Stimulated activated CD4-positive, alpha-beta T cell treated with anti-CD3 and anti-CD28 coated beads, Interleukin-1b, Interleukin-23, amount 100 ng/mL, for 24 hours (primary cell): ENCODE measurements around the gene ITGB5.

Source experiments
- DNase-seq, 4 experiments: peaks; one replicate each; pipeline ENCODE4 v3.0.0-alpha.2; 2020; ENCODE audit warnings: low read depth in 4 of 4, low spot score in 1 of 4

Gene ITGB5, protein sequence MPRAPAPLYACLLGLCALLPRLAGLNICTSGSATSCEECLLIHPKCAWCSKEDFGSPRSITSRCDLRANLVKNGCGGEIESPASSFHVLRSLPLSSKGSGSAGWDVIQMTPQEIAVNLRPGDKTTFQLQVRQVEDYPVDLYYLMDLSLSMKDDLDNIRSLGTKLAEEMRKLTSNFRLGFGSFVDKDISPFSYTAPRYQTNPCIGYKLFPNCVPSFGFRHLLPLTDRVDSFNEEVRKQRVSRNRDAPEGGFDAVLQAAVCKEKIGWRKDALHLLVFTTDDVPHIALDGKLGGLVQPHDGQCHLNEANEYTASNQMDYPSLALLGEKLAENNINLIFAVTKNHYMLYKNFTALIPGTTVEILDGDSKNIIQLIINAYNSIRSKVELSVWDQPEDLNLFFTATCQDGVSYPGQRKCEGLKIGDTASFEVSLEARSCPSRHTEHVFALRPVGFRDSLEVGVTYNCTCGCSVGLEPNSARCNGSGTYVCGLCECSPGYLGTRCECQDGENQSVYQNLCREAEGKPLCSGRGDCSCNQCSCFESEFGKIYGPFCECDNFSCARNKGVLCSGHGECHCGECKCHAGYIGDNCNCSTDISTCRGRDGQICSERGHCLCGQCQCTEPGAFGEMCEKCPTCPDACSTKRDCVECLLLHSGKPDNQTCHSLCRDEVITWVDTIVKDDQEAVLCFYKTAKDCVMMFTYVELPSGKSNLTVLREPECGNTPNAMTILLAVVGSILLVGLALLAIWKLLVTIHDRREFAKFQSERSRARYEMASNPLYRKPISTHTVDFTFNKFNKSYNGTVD

DNA sequence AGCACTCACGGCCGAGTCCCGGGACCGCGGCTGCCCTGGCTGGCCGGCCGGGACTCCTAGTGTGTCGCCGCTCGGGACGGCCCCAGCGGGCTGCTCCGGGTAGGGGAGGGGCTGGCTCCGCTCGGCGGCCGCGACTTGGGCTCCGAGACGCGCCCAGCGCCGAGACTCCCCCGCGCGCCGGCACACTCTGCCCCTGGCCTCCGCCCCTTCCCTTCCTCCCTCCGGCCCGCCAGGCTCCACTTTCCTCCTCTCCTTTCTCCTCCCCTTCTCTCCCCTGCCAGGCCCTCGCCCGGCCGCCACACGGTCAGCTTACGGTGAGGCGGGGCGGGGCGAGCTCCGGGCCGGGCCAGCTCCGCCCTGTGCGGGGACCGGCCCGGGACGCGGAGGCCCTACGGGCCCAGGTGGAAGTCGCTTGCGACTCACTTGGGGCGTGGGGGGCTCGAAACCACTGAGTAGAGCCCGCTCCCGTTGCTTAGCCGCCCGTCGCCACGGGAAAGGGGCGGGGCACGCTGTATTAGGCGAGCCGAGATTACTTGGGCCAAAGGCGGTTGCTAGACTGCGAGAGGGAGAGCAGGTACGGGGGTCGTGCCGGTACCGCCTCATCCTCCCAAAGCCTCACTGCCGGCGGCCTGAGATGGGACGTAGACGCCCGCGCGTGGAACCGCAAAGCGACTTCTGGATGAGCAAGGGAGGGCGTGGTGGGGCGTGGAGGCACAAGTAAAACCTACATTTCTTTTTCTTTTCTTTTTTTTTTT lies at the start of gene ITGB5:
TSS of gene ITGB5 (minus strand) at position 189 of the 755 bp plus-strand sequence. CDS start 365 bp downstream, outside the sequence.
- DNase-seq: peak in 1 of 4 experiments; percentile 13

DNA sequence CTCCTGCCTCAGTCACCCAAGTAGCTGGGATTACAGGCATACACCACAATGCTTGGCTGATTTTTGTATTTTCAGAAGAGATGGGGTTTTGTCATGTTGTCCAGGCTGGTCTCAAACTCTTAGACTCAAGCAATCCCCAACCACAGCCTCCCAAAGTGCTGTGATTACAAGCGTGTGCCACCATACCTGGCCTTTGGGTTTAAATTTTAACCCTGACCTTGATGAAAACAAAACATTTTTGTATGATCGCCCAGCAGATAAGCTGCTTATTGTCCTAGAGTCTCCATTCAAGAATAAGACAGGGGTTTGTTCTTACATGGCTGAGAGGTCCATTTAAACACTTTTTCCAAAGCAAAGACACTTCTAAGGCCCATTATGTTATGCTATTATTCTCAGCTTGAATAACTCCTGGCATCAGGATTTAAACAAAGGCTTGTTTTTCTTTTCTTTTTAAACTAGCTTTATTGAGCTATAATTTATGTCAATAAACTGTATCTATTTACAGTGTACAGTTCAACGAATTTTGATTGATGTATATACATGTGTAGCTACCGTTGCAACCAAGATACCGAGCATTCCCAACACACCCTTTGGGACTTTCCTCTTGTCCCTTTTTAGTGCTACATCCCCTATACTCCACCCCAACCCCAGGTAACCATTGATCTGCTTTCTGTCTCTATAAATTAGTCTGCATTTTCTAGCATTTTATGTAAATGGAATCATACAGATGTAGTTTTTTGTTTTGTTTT lies 48.8 kb upstream of the ITGB5 start:
- no peak for DNase-seq

DNA sequence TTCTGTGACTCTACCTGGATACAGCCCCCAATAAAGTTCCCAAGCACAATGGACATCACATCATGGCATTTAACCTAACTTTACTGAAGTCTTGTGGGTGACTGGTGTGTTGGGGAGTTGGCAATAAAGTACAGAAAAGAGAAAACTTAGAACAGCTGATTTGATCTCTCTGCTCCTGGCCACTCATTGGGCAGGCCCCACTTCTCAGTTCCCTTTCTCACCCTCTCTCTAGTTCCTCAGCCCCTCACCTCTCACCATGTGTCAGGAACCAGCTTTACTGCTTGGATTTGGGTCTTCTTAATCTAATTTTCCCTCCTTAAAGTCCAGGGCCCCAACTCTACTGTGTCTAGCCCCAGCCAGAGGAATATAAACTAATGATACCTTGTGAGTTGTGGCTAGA lies 48.1 kb upstream of the ITGB5 start:
- DNase-seq: no peak

DNA sequence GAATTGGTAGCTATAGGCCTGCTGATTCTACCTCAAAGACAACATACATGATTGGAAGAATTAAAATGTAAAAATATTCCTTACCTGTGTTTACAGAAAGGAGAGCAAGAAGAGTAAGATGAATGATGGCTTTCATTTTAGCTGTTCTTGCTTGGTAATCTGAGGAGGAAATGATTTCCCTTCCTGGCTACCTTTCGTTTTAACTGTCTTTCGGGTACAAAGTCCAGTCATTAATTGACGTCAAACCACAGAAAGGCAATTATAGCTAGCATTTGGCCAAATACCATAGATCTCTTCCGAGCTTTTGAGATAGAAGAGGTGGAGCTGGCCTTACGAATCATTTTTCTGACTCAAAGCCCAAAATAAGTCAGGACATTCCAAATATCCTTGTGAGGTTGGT lies 47.4 kb upstream of the ITGB5 start, which contains the start of gene MUC13:
TSS of gene MUC13 (minus strand) at position 175 of the 400 bp plus-strand sequence. CDS start at position 136, 39 bp downstream.
- no peak for DNase-seq

DNA sequence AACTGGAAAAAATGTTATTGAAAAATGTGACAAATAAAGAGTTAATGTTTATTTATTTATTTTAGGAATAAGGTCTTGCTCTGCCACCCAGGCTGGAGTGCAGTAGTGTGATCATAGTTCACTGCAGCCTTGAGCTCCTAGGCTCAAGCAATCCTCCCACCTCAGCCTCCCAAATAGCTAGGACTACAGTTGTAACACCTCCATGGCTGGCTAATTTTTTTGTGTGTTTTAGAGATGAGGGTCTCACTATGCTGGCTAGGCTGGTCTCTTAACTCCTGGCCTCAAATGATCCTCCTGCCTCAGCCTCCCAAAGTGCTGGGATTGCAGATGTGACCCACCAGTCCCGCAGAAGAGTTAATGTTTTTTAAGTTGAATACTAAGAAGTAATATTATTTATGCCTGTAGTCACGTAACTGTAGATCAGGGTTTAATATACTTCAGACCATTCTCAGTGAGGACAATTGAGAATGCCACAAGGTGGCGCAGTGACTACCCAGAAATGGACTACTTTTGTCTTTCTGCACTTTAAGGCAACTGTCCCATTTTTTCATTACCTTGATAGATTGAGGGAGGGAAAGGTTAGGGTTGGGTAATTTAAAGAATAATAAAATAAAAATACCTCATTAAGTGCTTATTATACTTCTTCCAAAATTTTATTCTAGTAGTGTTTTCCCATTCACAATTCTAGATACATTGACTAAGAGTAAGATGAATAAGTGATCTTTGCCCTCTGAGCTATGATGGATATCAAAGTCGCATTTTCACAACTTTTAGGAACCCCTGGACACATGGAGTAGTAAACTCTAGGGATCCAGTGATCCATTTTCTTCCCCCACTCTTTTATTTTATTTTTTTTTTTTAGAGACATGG lies 41.4 kb upstream of the ITGB5 start:
- peak; percentile 23 to 42 (median 33) for DNase-seq

DNA sequence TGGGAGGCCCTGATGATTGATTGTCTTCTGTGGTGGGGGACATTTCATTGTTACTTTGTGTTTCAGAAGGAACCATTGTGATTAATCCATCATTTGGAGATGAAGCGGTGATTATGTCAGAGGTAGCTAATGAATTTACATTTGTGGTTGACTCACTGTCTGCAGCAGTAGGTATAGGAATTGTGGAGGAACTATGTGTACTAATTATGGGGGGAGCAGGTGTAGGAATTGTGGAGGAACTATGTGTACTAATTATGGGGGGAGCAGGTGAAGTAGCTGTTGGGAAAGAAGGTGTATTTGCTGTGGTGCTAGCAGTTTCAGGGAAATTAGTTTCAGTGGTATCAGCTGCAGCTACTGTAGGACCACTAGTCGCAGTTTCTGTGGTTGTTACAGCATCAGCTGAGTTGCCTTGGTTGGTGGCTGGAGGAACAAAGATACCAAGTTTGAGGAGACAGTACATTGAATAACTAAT lies 40.4 kb upstream of the ITGB5 start:
- no peak for DNase-seq

DNA sequence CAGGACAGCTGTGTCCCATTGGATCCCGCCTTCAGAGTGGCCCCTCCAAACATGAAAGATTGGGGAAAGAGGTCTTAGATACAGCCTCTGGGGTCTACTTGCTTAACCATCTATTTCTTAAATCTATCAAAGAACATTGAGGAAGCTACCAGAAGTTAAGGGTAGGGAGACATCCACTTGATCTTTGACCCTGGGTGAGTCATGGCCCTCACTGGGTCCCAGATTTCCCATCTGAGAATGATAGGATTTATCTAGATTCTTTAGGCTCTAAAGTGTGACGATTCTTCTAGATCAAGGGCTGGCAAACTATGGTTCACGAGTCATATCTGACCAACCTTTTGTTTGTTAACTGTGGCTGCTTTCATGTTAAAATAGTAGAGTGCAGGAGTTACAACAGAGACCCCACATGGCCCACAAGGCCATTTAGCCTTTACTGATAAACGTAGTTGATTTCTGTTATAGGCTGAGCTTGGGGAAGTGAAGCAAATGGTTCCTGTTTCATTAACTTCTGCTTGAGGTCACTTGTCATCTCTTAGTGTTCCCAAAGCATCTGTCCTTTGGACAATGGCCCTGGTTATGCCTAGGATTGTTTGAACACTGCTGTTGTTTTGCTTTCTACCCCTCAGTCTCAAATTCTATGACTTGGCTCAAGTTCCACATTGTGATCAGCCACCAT lies 39.4 kb upstream of the ITGB5 start:
- DNase-seq: no peak

DNA sequence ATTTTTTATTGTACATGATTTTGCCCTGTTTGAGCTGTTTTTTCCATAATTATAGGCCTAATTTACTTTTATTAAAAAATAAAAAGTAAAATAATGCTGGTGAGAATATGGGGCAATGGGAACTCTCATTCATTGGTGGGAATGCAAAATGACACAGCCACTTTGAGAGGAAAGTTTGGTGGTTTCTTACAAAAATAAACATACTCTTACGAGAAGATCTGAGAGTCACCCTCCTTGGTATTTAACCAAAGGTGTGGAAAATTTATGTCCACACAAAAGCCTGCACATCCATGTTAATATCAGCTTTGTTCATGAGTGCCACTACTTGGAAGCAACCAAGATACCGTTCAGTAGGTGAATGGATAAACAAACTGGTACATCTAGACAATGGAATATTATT lies 37.6 kb upstream of the ITGB5 start:
- DNase-seq: no peak

DNA sequence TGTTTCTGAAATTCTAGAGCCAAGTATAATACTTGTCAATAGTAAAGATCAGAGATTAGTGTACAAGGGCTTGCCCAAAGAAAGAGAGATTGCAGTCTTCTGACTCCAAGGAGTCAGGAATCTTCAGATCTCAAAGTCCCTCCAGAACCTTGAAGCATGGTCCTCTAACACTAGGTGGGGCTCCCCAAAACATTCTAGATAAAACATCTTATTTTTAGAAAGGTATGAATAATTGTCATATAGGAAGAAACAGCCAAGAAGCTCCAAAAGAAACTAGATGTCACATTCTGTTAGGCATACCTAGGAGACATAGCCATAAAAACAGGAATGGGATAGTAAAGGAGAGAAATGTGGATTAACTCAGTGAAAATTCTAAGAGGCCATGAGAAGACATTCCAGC lies 36.7 kb upstream of the ITGB5 start:
- no peak for DNase-seq

DNA sequence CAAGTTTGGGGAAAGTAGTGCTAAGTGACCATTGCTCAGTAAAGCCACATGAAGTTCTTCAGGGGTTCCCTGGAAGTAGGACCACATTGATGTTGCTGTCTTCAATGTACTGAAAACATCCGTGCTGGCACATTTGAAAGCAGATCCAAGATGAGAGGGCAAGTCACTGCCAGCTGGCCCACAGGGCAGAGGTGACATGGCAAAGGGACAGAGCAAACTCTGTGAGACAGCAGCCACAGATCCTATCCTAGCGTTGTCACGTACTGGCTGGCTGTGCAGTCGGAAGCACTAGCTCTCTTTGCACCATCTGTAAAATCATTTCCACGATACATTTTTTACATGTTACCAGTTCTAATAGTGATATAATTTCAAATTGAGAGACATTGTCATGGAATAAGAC lies 33.6 kb upstream of the ITGB5 start:
- DNase-seq: no peak

DNA sequence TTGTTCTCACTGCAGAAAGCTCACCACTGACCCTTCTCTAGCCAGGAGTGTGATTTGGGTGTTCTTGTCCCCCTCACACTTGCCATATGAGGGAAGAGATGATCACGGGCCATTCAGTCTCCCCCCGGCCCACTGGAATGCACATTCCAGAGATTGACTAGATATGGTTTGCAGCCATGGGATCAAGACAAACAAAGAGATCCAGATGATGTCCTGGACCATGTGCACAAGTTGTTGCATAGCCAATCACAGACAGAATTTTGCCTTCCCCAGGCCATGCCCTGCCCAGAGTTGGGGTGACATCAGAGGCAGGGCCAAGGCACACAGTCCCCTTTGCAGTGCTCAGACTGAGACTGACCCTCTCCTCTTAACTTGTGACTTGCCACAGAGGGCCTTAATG lies 32.6 kb upstream of the ITGB5 start:
- no peak for DNase-seq

DNA sequence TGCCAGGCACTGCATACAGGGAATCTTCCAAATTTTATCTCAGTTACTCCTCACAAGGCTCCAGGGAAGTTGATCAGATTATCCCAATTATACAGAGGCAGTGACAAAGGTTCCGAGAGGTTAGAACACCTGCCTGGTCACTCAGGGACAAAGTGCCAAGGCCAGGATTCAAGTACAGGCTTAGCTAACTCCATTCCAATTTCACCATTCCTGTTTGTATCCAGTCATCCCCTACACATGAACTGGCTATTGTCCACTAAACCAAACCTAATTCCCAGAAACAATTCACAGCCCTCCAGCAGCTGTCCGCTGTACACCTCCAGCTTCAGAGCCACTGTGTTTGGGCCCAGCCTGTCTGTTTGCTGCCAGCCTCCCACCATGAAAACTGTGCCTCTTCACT lies 31.4 kb upstream of the ITGB5 start:
- DNase-seq: no peak

DNA sequence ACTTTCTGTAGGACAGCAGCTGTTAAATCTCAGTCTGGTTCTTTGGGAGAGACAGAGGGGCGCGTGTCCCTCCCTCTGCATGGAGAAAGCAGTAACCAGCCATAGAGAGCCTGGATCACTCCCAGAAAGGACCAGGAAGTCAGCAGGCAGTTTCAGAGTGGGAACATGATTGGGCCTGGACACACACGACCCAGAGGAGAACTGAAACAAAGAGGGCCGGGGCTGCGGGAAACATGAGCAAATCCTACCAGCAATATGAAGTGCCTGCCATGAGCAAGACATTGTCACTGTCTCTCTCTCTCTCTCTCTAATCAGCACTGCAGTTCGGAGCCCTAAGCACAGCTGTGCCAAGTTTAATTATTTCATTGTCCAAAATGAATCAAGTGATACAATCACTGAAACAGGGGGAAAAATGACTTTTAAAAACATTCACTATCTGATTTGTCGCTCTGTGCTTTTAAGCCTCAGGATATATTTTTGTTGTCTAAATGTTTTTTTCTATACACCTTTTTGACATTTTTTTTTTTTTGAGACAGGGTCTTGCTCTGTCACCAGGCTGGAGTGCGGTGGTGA lies 29.8 kb upstream of the ITGB5 start:
- DNase-seq: no peak

DNA sequence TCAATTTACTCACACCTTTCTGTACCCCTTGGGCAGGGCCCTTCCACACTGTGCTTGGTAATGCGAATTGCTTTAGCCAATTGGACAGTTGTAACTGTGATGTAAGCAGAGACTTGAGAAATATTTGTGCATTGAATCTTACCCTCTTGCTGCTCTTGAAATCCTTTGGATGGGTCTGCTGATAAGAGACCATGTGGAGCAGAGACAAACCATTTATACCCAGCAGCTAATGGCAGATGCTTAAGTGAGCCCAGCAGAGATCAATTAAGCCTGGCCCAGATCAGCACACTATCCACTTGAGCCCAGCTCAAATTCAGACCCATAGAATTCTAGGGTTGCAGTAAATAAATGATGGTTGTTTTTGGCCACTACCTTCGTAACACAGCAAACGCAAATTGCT lies 28.1 kb upstream of the ITGB5 start:
- no peak for DNase-seq

DNA sequence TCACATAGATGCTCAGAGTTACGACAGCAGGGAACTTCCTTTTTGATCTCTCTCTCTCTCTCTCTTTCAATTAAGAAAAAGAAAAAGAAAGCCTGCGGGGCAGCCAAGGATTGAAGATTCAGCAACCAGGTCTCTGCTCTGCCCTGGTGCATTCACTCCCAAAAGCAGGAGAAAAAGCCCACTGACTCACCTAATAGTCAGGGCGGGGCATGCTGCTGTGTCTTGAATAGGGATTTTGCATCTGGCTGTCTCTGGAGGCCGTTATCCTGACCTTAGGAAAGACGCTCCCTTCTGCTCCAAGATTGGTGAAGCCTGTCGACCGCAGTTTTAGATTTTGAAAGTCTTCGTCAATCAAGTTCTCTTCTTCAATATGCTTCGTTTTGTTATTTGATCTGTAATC lies 20.8 kb upstream of the ITGB5 start:
- DNase-seq: no peak

DNA sequence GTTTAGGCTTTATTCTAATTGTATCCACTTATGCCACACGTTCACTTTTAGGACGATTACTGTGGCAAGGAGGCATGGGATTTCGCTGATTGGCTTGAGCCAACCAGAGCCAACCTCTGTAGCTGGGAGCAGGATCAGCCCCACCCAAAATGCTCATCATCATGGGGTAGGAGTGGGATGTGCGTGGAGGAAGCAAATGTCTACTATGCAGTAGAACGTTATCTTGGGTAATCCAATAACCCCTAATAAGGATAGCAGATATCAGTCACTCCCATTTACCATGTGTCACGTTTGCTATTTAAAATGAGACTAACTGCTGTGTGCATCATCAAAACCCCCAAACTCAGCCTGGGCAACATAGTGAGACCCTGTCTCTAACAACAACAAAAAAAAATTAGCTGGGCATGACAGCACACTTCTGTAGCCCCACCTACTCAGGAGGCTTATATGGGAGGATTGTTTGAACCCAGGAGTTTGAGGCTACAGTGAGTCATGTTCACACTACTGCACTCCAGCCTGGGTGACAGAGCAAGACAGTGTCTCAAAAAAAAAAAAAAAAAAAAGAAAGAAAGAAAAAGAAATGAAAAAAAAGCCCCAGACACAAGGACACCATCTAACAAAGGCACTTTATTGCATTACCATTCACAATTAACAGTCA lies 17.8 kb upstream of the ITGB5 start:
- no peak for DNase-seq

DNA sequence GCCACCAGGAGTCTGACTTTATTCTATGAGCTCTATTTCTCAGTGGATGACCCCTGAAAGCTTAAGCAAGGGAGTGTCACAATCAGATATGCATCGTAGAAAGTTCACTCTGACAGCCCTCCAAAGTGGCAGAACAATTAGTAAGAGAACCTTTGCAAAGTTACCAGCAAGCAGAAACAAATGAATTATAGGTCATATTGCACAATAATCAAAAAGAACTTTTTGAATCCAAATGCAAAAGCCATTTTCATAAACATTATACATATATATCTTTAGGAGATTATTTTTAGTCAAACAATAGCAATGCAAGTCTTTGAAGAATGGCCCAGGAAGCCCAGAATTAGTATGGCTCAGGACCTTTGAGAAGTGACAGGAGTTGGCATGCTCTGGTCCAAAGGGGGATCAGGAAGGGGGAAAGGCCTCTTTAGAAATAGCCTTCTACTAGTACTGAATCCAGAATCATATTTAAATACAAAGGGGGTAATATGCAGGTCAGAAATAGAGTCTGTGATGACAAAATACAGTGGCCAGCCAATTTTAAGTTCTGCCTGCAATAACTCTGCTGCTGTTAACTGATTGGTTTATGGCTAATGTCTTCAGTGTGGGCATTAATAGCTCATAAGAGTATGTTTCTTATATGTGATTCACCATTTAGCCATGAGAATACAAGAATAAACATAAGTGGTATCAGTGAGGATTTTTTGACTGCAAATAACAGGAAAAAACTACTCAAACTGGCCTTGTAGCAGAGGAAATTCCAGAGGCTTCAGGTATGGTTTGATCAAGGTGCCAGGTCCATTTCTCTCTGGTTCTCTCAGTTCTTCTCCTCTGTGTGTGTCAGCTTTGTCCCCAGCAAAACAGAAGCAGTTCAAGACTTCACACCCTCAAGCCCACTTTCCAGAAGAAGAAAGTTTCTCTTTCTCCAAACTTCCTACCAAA lies 17.0 kb upstream of the ITGB5 start:
- DNase-seq: no peak
